DND-41 (cell line): ENCODE results near the gene ZCCHC18.
"Not testable (repeated sequence)": the region's sequence is repeated elsewhere in the genome, so short reads cannot be mapped to it uniquely, and the experiment has no call there.

Source experiments
- CTCF ChIP-seq: IDR thresholded peaks from 2 replicates; pipeline ENCODE4 v1.5.1; 2012; ENCODE audit warnings: borderline replicate concordance, low read length, moderate library complexity, mild to moderate bottlenecking; ENCODE audit not compliant: poor library complexity, severe bottlenecking; ENCODE audit errors: extremely low read depth
- EZH2 ChIP-seq: IDR thresholded peaks from 3 replicates; pipeline ENCODE4 v1.6.1; 2012; ENCODE audit warnings: borderline replicate concordance, low read depth, mild to moderate bottlenecking, moderate library complexity, low read length, inconsistent platforms; ENCODE audit not compliant: severe bottlenecking

- not testable (repeated sequence) for TF ChIP-seq EZH2, CTCF
These were observed 34.5 kb upstream of the ZCCHC18 start for GRCh38 chrX:104077854-104078253.
